WTC11 (cell line): ENCODE data around the gene FRAT1. TPM values are rescaled to one million over a fixed set of nuclear protein-coding genes. Genes with fewer than 3 reads are reported as not detected.
A peak's percentile ranks its signal among the peaks of the same experiment; 100 is the strongest.

Experiments
- ATAC-seq: fragments of 200-7000 bp; cut with Tn5 transposase; 2 replicates; pipeline ENCODE4 v1.10.0; 2021; ENCODE audit warnings: mild to moderate bottlenecking, moderate library complexity
- CTCF ChIA-PET: fragments of 300-600 bp; sonication (Branson Sonifier 250); formaldehyde crosslinking; loops from one replicate; lab custom pipeline; 2021; ENCODE audit warnings: antibody characterized with exemption; lab: Charles Lee
- POLR2A ChIA-PET: fragments of 350-600 bp; sonication (Branson Sonifier 250); formaldehyde crosslinking; loops from one replicate; lab custom pipeline; 2021; ENCODE audit warnings: antibody characterized with exemption; lab: Charles Lee
- DNase-seq: peaks from one replicate; pipeline ENCODE4 v3.0.0; 2021; ENCODE audit warnings: low spot score
- H3K27ac Mint-ChIP-seq: 2 replicates; pipeline ENCODE4 v1.8.0; 2021; ENCODE audit warnings: mixed read lengths
- H3K27me3 Mint-ChIP-seq: 2 replicates; pipeline ENCODE4 v1.8.0; 2021; ENCODE audit warnings: low read depth, mild to moderate bottlenecking, moderate library complexity, mixed read lengths
- H3K36me3 Mint-ChIP-seq: 2 replicates; pipeline ENCODE4 v1.8.0; 2021; ENCODE audit warnings: mixed read lengths
- H3K4me1 Mint-ChIP-seq: 2 replicates; pipeline ENCODE4 v1.8.0; 2022; ENCODE audit warnings: mixed read lengths
- H3K4me3 Mint-ChIP-seq: 2 replicates; pipeline ENCODE4 v1.8.0; 2021; ENCODE audit warnings: mild to moderate bottlenecking, moderate library complexity, mixed read lengths
- H3K9me3 Mint-ChIP-seq: 2 replicates; pipeline ENCODE4 v1.8.0; 2021; ENCODE audit warnings: mixed read lengths
- ATF3 ChIP-seq: sonication (generic); formaldehyde crosslinking; conservative IDR thresholded peaks from 2 replicates; pipeline ENCODE4 v1.8.1; 2022; ENCODE audit warnings: mild to moderate bottlenecking, missing genetic modification reagents
- ATF6 ChIP-seq: sonication (generic); formaldehyde crosslinking; IDR thresholded peaks from 2 replicates; pipeline ENCODE4 v1.8.1; 2023; ENCODE audit warnings: mild to moderate bottlenecking, missing genetic modification reagents
- CDX4 ChIP-seq: fragments of 250-450 bp; sonication (Bioruptor Pico); IDR thresholded peaks from 2 replicates; pipeline ENCODE4 v1.9.0; 2021; ENCODE audit warnings: moderate library complexity, mild to moderate bottlenecking, inconsistent platforms, borderline replicate concordance
- CTCF ChIP-seq: fragments of 200-600 bp; IDR thresholded peaks from 2 replicates; pipeline ENCODE4 v1.8.0; 2022; ENCODE audit warnings: antibody characterized with exemption
- ELF4 ChIP-seq: sonication (generic); formaldehyde crosslinking; IDR thresholded peaks from 2 replicates; pipeline ENCODE4 v1.8.1; 2022; ENCODE audit warnings: low read depth, mild to moderate bottlenecking, moderate library complexity, missing genetic modification reagents
- FOXJ3 ChIP-seq: sonication (generic); formaldehyde crosslinking; IDR thresholded peaks from 2 replicates; pipeline ENCODE4 v1.9.0; 2021; ENCODE audit warnings: missing genetic modification reagents, mild to moderate bottlenecking, borderline replicate concordance
- FOXP1 ChIP-seq: sonication (generic); formaldehyde crosslinking; IDR thresholded peaks from 2 replicates; pipeline ENCODE4 v1.8.0; 2022; ENCODE audit warnings: missing genetic modification reagents, mild to moderate bottlenecking, moderate library complexity, borderline replicate concordance
- FOXP4 ChIP-seq: sonication (generic); formaldehyde crosslinking; IDR thresholded peaks from 2 replicates; pipeline ENCODE4 v1.8.0; 2022; ENCODE audit warnings: mild to moderate bottlenecking, missing genetic modification reagents
- GABPB1 ChIP-seq: sonication (generic); formaldehyde crosslinking; IDR thresholded peaks from 2 replicates; pipeline ENCODE4 v1.8.1; 2023; ENCODE audit warnings: mild to moderate bottlenecking, missing genetic modification reagents
- GTF2I ChIP-seq: fragments of 250-450 bp; sonication (Bioruptor Pico); conservative IDR thresholded peaks from 2 replicates; pipeline ENCODE4 v1.4.0; 2021; ENCODE audit warnings: mild to moderate bottlenecking
- MAX ChIP-seq: sonication (generic); formaldehyde crosslinking; IDR thresholded peaks from 2 replicates; pipeline ENCODE4 v1.8.0; 2022; ENCODE audit warnings: mild to moderate bottlenecking, missing genetic modification reagents
- TCF7 ChIP-seq: sonication (generic); formaldehyde crosslinking; IDR thresholded peaks from 2 replicates; pipeline ENCODE4 v1.8.0; 2022; ENCODE audit warnings: mild to moderate bottlenecking, low read depth, missing genetic modification reagents, moderate library complexity
- USF2 ChIP-seq: sonication (generic); formaldehyde crosslinking; IDR thresholded peaks from 2 replicates; pipeline ENCODE4 v1.8.1; 2023; ENCODE audit warnings: mild to moderate bottlenecking, missing genetic modification reagents, moderate library complexity
- ZNF425 ChIP-seq: fragments of 250-450 bp; sonication (Bioruptor Pico); conservative IDR thresholded peaks from 2 replicates; pipeline ENCODE4 v1.9.0; 2021; ENCODE audit warnings: mild to moderate bottlenecking
- ZNF512 ChIP-seq: sonication (generic); formaldehyde crosslinking; IDR thresholded peaks from 2 replicates; pipeline ENCODE4 v1.8.1; 2022; ENCODE audit warnings: missing genetic modification reagents, borderline replicate concordance
- ZSCAN18 ChIP-seq: fragments of 250-450 bp; sonication (Bioruptor Pico); IDR thresholded peaks from 2 replicates; pipeline ENCODE4 v2.1.2; 2022; ENCODE audit warnings: mild to moderate bottlenecking, moderate library complexity
- total RNA-seq: library from RNA; stranded (reverse); gene quantifications from 3 replicates; pipeline ENCODE4 v1.2.3, GENCODE V29; 2021

Gene FRAT1
- total RNA-seq, 1 experiment from 2014 or later: 8.2 TPM

GRCh38 chr10:97361537-97361901, 42.4 kb downstream of the FRAT1 start:
- no peak for TF ChIP-seq USF2 (CRISPR knock-in tag)
- TF ChIP-seq, all 79 proteins: peak for 0
- Mint-ChIP-seq H3K27me3 (no peaks in the 10 kb centered on the region), H3K4me1 (peaks cover 2% of the 10 kb centered on the region), H3K4me3 (no peak overlapping the region), H3K9me3 (no peaks in the 10 kb centered on the region), H3K27ac (no peak overlapping the region), H3K36me3 (peaks cover 52% of the 10 kb centered on the region)
- CTCF ChIA-PET: interaction anchor here (1.3 kb wide), 1 partner anchor 40 kb away, joined by 3 read pairs; the partner anchor contains the start of gene RRP12
- POLR2A ChIA-PET: interaction anchor here (0.7 kb wide), 1 partner anchor 35 kb away, joined by 4 read pairs; no protein-coding TSS in a partner anchor
- ATAC-seq (no peak), DNase-seq (no peak)

- ChIA-PET POLR2A (no interaction called here), CTCF (interaction anchor here (0.5 to 1.3 kb wide), 2 partner anchors 39 to 180 kb away, joined by 3 read pairs; partner anchors contain the start of gene RRP12)
- no peaks in the 10 kb centered on the region for H3K27me3 Mint-ChIP-seq
- no peaks in the 10 kb centered on the region for H3K9me3 Mint-ChIP-seq
- H3K36me3 Mint-ChIP-seq: peaks cover 56% of the 10 kb centered on the region
- TF ChIP-seq MAX (CRISPR knock-in tag): no peak
- TF ChIP-seq ZNF512: no peak
- no peak for TF ChIP-seq CDX4 (CRISPR knock-in tag)
- no peak for TF ChIP-seq FOXP1
- no peak for TF ChIP-seq CTCF
- TF ChIP-seq FOXP4 (CRISPR knock-in tag): no peak
- no peak for TF ChIP-seq GABPB1 (CRISPR knock-in tag)
- no peak for TF ChIP-seq ATF3 (CRISPR knock-in tag)
- DNase-seq (no peak), ATAC-seq (peak; percentile 57)
- no peak overlapping the region for H3K27ac Mint-ChIP-seq
- H3K4me1 Mint-ChIP-seq: peaks cover 2% of the 10 kb centered on the region
- no peak overlapping the region for H3K4me3 Mint-ChIP-seq
Observed at GRCh38 chr10:97362310-97363033, 43.4 kb downstream of the FRAT1 start.

GRCh38 chr10:97363071-97363470, 44.0 kb downstream of the FRAT1 start:
- POLR2A ChIA-PET: no interaction called here
- CTCF ChIA-PET: interaction anchor here (0.5 to 1.3 kb wide), 2 partner anchors 38 to 180 kb away, joined by 3 read pairs; partner anchors contain the start of gene RRP12
- Mint-ChIP-seq H3K4me3 (no peak overlapping the region), H3K9me3 (no peaks in the 10 kb centered on the region), H3K27me3 (no peaks in the 10 kb centered on the region), H3K27ac (no peak overlapping the region), H3K36me3 (peaks cover 56% of the 10 kb centered on the region), H3K4me1 (peaks cover 2% of the 10 kb centered on the region)
- no peak for ATAC-seq
- no peak for DNase-seq
- TF ChIP-seq ATF6 (no peak), ZNF425 (CRISPR knock-in tag) (no peak), ELF4 (no peak), FOXJ3 (CRISPR knock-in tag) (no peak), ZSCAN18 (CRISPR knock-in tag) (no peak), GTF2I (CRISPR knock-in tag) (no peak), TCF7 (CRISPR knock-in tag) (no peak)
